Upper lobe of left lung (tissue), 6 donors: ENCODE results near the gene HEPN1. TPM values are rescaled to one million over a fixed set of nuclear protein-coding genes. Genes with fewer than 3 reads are reported as not detected.

Experiments used
- ATAC-seq, 2 donors: fragments of 200-7000 bp; cut with Tn5 transposase; one replicate each; pipeline ENCODE4 v1.9.1; 2022; ENCODE audit warnings: mild to moderate bottlenecking in 2 of 2, moderate library complexity in 2 of 2; ENCODE audit not compliant: low FRiP score in 2 of 2
- DNase-seq, 2 donors: peaks; one replicate each; pipeline ENCODE4 v3.0.0-alpha.2; 2019 to 2020
- H3K27ac ChIP-seq, 4 donors: fragments of 200-600 bp; sonication (generic); one replicate each; pipeline ENCODE4 v1.5.1; 2016 to 2019
- H3K27me3 ChIP-seq, 4 donors: fragments of 200-600 bp; sonication (generic); one replicate each; pipeline ENCODE4 v1.5.1; 2017 to 2019
- H3K36me3 ChIP-seq, 4 donors: fragments of 200-600 bp; sonication (generic); one replicate each; pipeline ENCODE4 v1.5.1; 2016 to 2019
- H3K4me1 ChIP-seq, 4 donors: fragments of 200-600 bp; sonication (generic); one replicate each; pipeline ENCODE4 v1.5.1; 2018 to 2019
- H3K4me3 ChIP-seq, 4 donors: fragments of 200-600 bp; sonication (generic); one replicate each; pipeline ENCODE4 v1.5.1; 2017 to 2019; ENCODE audit warnings: mild to moderate bottlenecking in 2 of 4, moderate library complexity in 1 of 4
- H3K9me3 ChIP-seq, 4 donors: fragments of 200-600 bp; sonication (generic); one replicate each; pipeline ENCODE4 v1.5.1; 2018 to 2019
- EP300 ChIP-seq, 4 donors: sonication (generic); formaldehyde crosslinking; IDR thresholded peaks; one replicate each; pipeline ENCODE4 v1.5.1; 2017; ENCODE audit warnings: antibody characterized with exemption in 4 of 4, control low read depth in 2 of 4
- POLR2A ChIP-seq, 4 donors: fragments of 450-650 bp; IDR thresholded peaks; one replicate each; pipeline ENCODE4 v1.5.1; 2016 to 2017; ENCODE audit warnings: antibody characterized with exemption in 4 of 4, mild to moderate bottlenecking in 2 of 4
- POLR2AphosphoS5 ChIP-seq, 2 donors: sonication (generic); formaldehyde crosslinking; IDR thresholded peaks; one replicate each; pipeline ENCODE4 v1.5.1; 2017; ENCODE audit warnings: antibody characterized with exemption in 2 of 2
- WGBS, 2 donors: methylation state at CpG; one replicate each; pipeline ENCODE4 v1.1.5; 2017 to 2018; 5-methylcytosine and 5-hydroxymethylcytosine counted together
- total RNA-seq, 6 donors: library from RNA; depleted of rRNA in 4 of 6; stranded (reverse); fragments of >200 nt in 4 of 6; gene quantifications; one replicate each; pipeline versions ENCODE4 v1.1.0 to v1.2.1, GENCODE V29; 2016 to 2021
- TF ChIP-seq, protein P1 (sequence below), 6 experiments: fragments of 450-650 bp in 4 of 6; fragments of 200-600 bp in 2 of 6; sonication (generic) in 2 of 6; IDR thresholded peaks; one replicate each; pipeline ENCODE4 v1.5.1; 2016 to 2019; ENCODE audit warnings: antibody characterized with exemption in 6 of 6
- donor health status: DM: no; HTN: no; CAD: no; lungs with moderate emphysema.
- donor health status: DM: no; HTN: yes; CAD: no; lungs with severe emphysema.

The HEPN1 gene
- total RNA-seq, 6 donors from 2014 or later = not detected

DNA sequence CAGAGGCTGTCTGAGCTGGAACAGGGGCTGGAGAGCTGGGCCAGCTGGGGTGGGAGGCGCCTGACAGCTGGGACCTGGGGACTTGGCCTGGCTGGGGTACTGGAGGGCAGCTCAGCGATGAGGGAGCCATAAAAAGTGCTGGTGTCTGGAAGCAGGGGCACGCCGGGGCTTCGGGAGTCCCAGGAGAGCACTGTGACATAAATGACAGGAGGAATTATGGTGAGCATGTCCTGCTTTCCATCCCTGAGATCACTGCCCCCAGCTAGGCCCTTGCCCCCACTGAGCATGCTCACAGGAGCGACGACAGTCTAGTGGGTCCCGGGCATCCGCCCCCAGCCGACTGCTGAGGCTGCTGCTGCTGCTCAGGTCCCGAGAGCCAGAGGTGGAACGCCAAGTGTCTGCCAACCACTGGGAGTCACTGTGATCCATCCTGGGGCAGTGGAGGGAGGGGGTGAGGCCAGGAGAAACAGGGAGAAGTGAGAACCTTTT is 27.6 kb upstream of the HEPN1 start:
- peaks cover 27 to 64% (median 39%) of the 10 kb centered on the region in 4 donors for H3K4me1 ChIP-seq
- no peak overlapping the region for H3K4me3 ChIP-seq
- DNase-seq = no peak
- H3K27me3 ChIP-seq = no peaks in the 10 kb centered on the region
- no peak for TF ChIP-seq EP300 (IDR thresholded peaks at IDR 0.05)
- TF ChIP-seq, protein P1, sequence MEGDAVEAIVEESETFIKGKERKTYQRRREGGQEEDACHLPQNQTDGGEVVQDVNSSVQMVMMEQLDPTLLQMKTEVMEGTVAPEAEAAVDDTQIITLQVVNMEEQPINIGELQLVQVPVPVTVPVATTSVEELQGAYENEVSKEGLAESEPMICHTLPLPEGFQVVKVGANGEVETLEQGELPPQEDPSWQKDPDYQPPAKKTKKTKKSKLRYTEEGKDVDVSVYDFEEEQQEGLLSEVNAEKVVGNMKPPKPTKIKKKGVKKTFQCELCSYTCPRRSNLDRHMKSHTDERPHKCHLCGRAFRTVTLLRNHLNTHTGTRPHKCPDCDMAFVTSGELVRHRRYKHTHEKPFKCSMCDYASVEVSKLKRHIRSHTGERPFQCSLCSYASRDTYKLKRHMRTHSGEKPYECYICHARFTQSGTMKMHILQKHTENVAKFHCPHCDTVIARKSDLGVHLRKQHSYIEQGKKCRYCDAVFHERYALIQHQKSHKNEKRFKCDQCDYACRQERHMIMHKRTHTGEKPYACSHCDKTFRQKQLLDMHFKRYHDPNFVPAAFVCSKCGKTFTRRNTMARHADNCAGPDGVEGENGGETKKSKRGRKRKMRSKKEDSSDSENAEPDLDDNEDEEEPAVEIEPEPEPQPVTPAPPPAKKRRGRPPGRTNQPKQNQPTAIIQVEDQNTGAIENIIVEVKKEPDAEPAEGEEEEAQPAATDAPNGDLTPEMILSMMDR (IDR thresholded peaks at IDR 0.05) = no peak
- TF ChIP-seq POLR2AphosphoS5 (IDR thresholded peaks at IDR 0.05) = no peak
- no peak for TF ChIP-seq POLR2A (IDR thresholded peaks at IDR 0.05)
- no peak for ATAC-seq
- 67 to 87% methylated on average over 5 to 12 of the region's 12 CpGs for WGBS, 2 donors
- peaks cover 0 to 56% (median 0%) of the 10 kb centered on the region in 4 donors for H3K36me3 ChIP-seq
- H3K9me3 ChIP-seq = no peaks in the 10 kb centered on the region
- peak overlapping the region in 3 of 4 donors; percentile 49 to 89 (median 86) for H3K27ac ChIP-seq

DNA sequence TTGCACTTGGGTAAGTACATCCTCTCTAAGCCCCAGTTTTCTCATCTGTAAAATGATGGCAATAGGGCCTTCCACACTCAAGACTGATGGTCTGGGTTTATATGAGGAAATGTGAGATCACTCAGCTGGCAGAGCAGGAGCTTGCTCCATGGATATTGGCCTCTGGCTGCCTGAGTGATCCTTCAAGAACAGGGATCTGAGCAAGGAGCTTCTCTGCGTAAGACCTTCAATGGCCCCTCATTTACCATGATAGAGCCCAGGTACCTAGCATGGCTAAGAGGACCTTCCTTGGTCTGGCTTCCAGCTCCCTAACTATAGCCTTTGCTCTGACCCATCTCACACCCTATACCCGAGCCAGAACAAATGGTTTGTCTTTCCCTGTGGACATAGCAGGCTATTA is 26.9 kb upstream of the HEPN1 start:
- peak overlapping the region; percentile 28 to 89 (median 68) for H3K27ac ChIP-seq
- no peaks in the 10 kb centered on the region for H3K9me3 ChIP-seq
- no peak for ATAC-seq
- WGBS, 2 donors = 78 to 91% methylated on average over 2 of the region's 2 CpGs
- H3K36me3 ChIP-seq = peaks cover 0 to 54% (median 0%) of the 10 kb centered on the region in 4 donors
- no peak for DNase-seq
- H3K4me1 ChIP-seq = peaks cover 27 to 60% (median 36%) of the 10 kb centered on the region in 4 donors
- no peaks in the 10 kb centered on the region for H3K27me3 ChIP-seq
- TF ChIP-seq, protein P1 (IDR thresholded peaks at IDR 0.05) = no peak
- TF ChIP-seq EP300 (IDR thresholded peaks at IDR 0.05) (no peak), POLR2AphosphoS5 (IDR thresholded peaks at IDR 0.05) (no peak), POLR2A (IDR thresholded peaks at IDR 0.05) (no peak)
- no peak overlapping the region for H3K4me3 ChIP-seq

DNA sequence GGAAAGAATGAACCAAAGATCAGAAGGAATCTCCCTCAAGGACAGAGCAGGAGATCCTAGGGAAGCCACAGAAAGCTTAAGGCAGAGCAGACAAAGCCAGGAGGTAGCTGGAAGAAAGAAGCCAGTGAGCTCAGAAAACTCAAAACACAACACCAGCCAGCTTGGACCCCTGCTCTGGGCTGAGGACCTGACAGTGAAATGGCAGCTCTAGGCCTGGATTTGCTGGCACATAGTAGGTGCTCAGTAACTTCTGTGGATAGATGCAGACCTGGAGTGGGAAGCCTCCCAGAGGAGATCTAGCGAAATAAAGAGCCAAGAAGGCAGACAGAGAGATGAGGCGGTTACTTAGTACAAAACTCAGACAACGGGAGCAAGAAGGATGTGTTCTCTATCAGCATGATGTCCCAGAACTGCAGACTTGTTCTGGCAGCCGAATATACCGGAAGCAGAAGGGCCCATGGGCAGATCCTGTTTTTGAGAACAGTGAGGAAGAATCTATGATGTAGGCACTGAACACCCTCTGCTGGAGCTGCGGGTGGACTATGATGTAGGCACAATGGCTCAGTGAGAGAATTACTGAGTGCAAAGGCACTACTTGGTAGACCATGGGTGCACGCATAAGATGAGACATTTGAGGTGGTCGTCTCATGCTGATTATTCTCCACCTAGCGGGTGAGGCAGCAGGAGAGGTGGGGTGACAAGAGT is 26.1 kb upstream of the HEPN1 start:
- DNase-seq (no peak), ATAC-seq (peak in 1 of 2 donors; percentile 14)
- no peaks in the 10 kb centered on the region for H3K27me3 ChIP-seq
- 49 to 57% methylated on average over 9 of the region's 9 CpGs for WGBS, 2 donors
- no peaks in the 10 kb centered on the region for H3K9me3 ChIP-seq
- H3K27ac ChIP-seq = peak overlapping the region; percentile 49 to 89 (median 85)
- peaks cover 0 to 47% (median 0%) of the 10 kb centered on the region in 4 donors for H3K36me3 ChIP-seq
- TF ChIP-seq POLR2A (IDR thresholded peaks at IDR 0.05) (no peak), EP300 (IDR thresholded peaks at IDR 0.05) (peak in 1 of 4 donors; percentile 23), POLR2AphosphoS5 (IDR thresholded peaks at IDR 0.05) (peak; percentile 35 to 41)
- TF ChIP-seq, protein P1 (IDR thresholded peaks at IDR 0.05) = peak in 1 of 6 experiments; percentile 17
- H3K4me1 ChIP-seq = peaks cover 24 to 52% (median 35%) of the 10 kb centered on the region in 4 donors
- no peak overlapping the region for H3K4me3 ChIP-seq

DNA sequence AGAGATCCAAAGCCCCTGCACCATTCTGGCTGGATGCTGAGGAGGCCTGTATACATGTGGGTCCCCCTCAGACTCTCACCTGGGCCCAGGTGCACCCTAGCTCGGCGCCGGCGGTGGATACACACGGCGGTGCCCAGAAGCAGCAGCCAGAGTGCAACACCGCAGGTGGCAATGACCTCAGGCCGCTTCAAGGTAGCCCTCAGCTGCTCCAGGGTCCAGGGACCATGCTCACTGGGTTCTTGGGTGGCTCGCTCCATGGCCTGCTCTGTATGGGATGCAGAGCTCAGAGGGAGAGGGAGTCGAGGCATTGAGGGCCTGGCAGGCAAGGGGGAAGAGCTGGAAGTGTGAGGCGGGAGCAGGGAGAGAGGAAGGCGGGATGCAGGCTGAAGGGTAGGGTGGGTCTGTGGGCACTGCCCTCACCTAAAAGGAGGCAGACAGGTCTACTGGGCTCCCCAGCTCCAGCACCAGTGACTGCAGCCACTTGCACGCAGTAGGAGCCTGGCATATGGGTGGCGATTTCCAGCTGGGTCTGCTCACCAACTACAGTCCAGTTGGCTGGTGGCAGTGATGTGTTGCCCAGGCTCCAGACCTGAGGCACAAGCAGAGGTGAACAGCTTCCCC is 25.2 kb upstream of the HEPN1 start:
- H3K9me3 ChIP-seq = no peaks in the 10 kb centered on the region
- H3K36me3 ChIP-seq = peaks cover 0 to 47% (median 0%) of the 10 kb centered on the region in 4 donors
- H3K27ac ChIP-seq = peak overlapping the region; percentile 84 to 89 (median 86)
- no peak for DNase-seq
- TF ChIP-seq, protein P1 (IDR thresholded peaks at IDR 0.05) = no peak
- TF ChIP-seq POLR2A (IDR thresholded peaks at IDR 0.05) (no peak), EP300 (IDR thresholded peaks at IDR 0.05) (no peak), POLR2AphosphoS5 (IDR thresholded peaks at IDR 0.05) (no peak)
- ATAC-seq = no peak
- H3K27me3 ChIP-seq = no peaks in the 10 kb centered on the region
- WGBS, 2 donors = 65 to 85% methylated on average over 6 to 14 of the region's 14 CpGs
- peaks cover 32 to 48% (median 38%) of the 10 kb centered on the region in 4 donors for H3K4me1 ChIP-seq
- peak overlapping the region in 1 of 4 donors; percentile 54 for H3K4me3 ChIP-seq
